Measurements from ENCODE around the gene TNRC6C. TPM values are rescaled to one million over a fixed set of nuclear protein-coding genes. Genes with fewer than 3 reads are reported as not detected.

TNRC6C gene
- polyA plus RNA-seq, 3 donors: 0.38 to 0.80 (median 0.46) TPM

- H3K27me3 ChIP-seq (ENCODE audit: control insufficient read depth in 2 of 2, insufficient read depth in 2 of 2, low read length in 2 of 2): no peaks in the 10 kb centered on the region
- Mint-ChIP-seq H3K4me1 (peaks cover 36% of the 10 kb centered on the region), H3K27ac (no peak overlapping the region), H3K36me3 (peaks cover under 1 to 2% of the 10 kb centered on the region in 2 donors), H3K4me3 (no peak overlapping the region), H3K9me3 (peaks cover 0 to 4% (median 0%) of the 10 kb centered on the region in 7 donors), H3K27me3 (ENCODE audit: low read depth in 3 of 3) (peaks cover 0 to 2% (median 0%) of the 10 kb centered on the region in 3 donors)
- H3K4me3 ChIP-seq (replicated peaks in 1 of 3; ENCODE audit: low read depth in 2 of 3, low read length in 3 of 3): no peak overlapping the region
- H3K36me3 ChIP-seq (replicated peaks in 1 of 2; ENCODE audit: control insufficient read depth in 1 of 2, insufficient read depth in 2 of 2, low read length in 2 of 2): peaks cover under 1 to 1% of the 10 kb centered on the region in 2 donors
- H3K9me3 ChIP-seq (replicated peaks in 1 of 2; ENCODE audit: control insufficient read depth in 1 of 2, insufficient read depth in 1 of 2, low read length in 2 of 2): no peaks in the 10 kb centered on the region
- H3K4me2 ChIP-seq (replicated peaks; ENCODE audit: extremely low read depth, low read length, poor library complexity, severe bottlenecking): no peak overlapping the region
- H3K79me2 ChIP-seq (ENCODE audit: insufficient read depth, low read length): no peaks in the 10 kb centered on the region
- no peak overlapping the region for H3K27ac ChIP-seq (ENCODE audit: low read depth in 1 of 2, low read length in 2 of 2)
- no peak for DNase-seq
- peaks cover 12 to 20% of the 10 kb centered on the region in 2 donors for H3K4me1 ChIP-seq (ENCODE audit: control insufficient read depth in 1 of 2, insufficient read depth in 2 of 2, low read length in 2 of 2)
- H3K9ac ChIP-seq (ENCODE audit: insufficient read depth, low read length, poor library complexity, severe bottlenecking): peak overlapping the region; percentile 16
- intact Hi-C loops (cut with micrococcal nuclease): no loop called here
- H4K20me1 ChIP-seq (ENCODE audit: insufficient read depth, low read length): no peaks in the 10 kb centered on the region
- H2AFZ ChIP-seq (ENCODE audit: insufficient read depth, low read depth, low read length, poor library complexity, severe bottlenecking): no peak overlapping the region
- TF ChIP-seq, protein P1, sequence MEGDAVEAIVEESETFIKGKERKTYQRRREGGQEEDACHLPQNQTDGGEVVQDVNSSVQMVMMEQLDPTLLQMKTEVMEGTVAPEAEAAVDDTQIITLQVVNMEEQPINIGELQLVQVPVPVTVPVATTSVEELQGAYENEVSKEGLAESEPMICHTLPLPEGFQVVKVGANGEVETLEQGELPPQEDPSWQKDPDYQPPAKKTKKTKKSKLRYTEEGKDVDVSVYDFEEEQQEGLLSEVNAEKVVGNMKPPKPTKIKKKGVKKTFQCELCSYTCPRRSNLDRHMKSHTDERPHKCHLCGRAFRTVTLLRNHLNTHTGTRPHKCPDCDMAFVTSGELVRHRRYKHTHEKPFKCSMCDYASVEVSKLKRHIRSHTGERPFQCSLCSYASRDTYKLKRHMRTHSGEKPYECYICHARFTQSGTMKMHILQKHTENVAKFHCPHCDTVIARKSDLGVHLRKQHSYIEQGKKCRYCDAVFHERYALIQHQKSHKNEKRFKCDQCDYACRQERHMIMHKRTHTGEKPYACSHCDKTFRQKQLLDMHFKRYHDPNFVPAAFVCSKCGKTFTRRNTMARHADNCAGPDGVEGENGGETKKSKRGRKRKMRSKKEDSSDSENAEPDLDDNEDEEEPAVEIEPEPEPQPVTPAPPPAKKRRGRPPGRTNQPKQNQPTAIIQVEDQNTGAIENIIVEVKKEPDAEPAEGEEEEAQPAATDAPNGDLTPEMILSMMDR (IDR thresholded peaks at IDR 0.05): no peak
- WGBS (ENCODE audit: insufficient coverage): 8% methylated on average over 2 of the region's 2 CpGs
Measured at GRCh38 chr17:78026381-78026780, 67.9 kb downstream of the TNRC6C start.

- TF ChIP-seq, protein P1 (IDR thresholded peaks at IDR 0.05): no peak
- H3K79me2 ChIP-seq (ENCODE audit: insufficient read depth, low read length): no peaks in the 10 kb centered on the region
- no peaks in the 10 kb centered on the region for H3K9me3 ChIP-seq (replicated peaks in 1 of 2; ENCODE audit: control insufficient read depth in 1 of 2, insufficient read depth in 1 of 2, low read length in 2 of 2)
- no peak overlapping the region for H3K4me3 Mint-ChIP-seq
- peaks cover 36% of the 10 kb centered on the region for H3K4me1 Mint-ChIP-seq
- H3K36me3 ChIP-seq (replicated peaks in 1 of 2; ENCODE audit: control insufficient read depth in 1 of 2, insufficient read depth in 2 of 2, low read length in 2 of 2): peaks cover 4 to 8% of the 10 kb centered on the region in 2 donors
- peaks cover 12 to 20% of the 10 kb centered on the region in 2 donors for H3K4me1 ChIP-seq (ENCODE audit: control insufficient read depth in 1 of 2, insufficient read depth in 2 of 2, low read length in 2 of 2)
- H3K9ac ChIP-seq (ENCODE audit: insufficient read depth, low read length, poor library complexity, severe bottlenecking): no peak overlapping the region
- 100% methylated on average over 1 of the region's 2 CpGs for WGBS (ENCODE audit: insufficient coverage)
- peaks cover 0 to 2% (median 0%) of the 10 kb centered on the region in 3 donors for H3K27me3 Mint-ChIP-seq (ENCODE audit: low read depth in 3 of 3)
- intact Hi-C loops (cut with micrococcal nuclease): no loop called here
- H2AFZ ChIP-seq (ENCODE audit: insufficient read depth, low read depth, low read length, poor library complexity, severe bottlenecking): no peak overlapping the region
- H3K27ac Mint-ChIP-seq: peak overlapping the region in 1 of 7 donors; percentile 13
- peaks cover 8% of the 10 kb centered on the region in 2 donors for H3K36me3 Mint-ChIP-seq
- H3K4me2 ChIP-seq (replicated peaks; ENCODE audit: extremely low read depth, low read length, poor library complexity, severe bottlenecking): no peak overlapping the region
- H4K20me1 ChIP-seq (ENCODE audit: insufficient read depth, low read length): no peaks in the 10 kb centered on the region
- no peak overlapping the region for H3K27ac ChIP-seq (ENCODE audit: low read depth in 1 of 2, low read length in 2 of 2)
- H3K27me3 ChIP-seq (ENCODE audit: control insufficient read depth in 2 of 2, insufficient read depth in 2 of 2, low read length in 2 of 2): no peaks in the 10 kb centered on the region
- no peak overlapping the region for H3K4me3 ChIP-seq (replicated peaks in 1 of 3; ENCODE audit: low read depth in 2 of 3, low read length in 3 of 3)
- no peak for DNase-seq
- peaks cover 0 to 4% (median 0%) of the 10 kb centered on the region in 7 donors for H3K9me3 Mint-ChIP-seq
Measured at GRCh38 chr17:78027121-78027520, 68.6 kb downstream of the TNRC6C start.

All from CD14-positive monocyte (primary cell).